GM19025 (cell line): Measurements from ENCODE around the gene DHX36.
A peak's percentile ranks its signal among the peaks of the same experiment; 100 is the strongest.

ENCODE experiments used
- ATAC-seq: cut with Tn5 transposase; IDR thresholded peaks from one replicate; pipeline ENCODE4 v1.9.1; 2021; ENCODE audit warnings: mild to moderate bottlenecking, low read depth, moderate library complexity; ENCODE audit not compliant: unreplicated experiment

Gene DHX36

GRCh38 chr3:154301561-154301960 lies 22.7 kb downstream of the DHX36 start:
- ATAC-seq, result no peak

- no peak for ATAC-seq
Observed at GRCh38 chr3:154294016-154294415, 30.3 kb downstream of the DHX36 start.

- no peak for ATAC-seq
Observed at GRCh38 chr3:154290187-154290586, 34.1 kb downstream of the DHX36 start.

- no peak for ATAC-seq
Observed at GRCh38 chr3:154285221-154285620, 39.1 kb downstream of the DHX36 start.

- ATAC-seq, result no peak
Observed at GRCh38 chr3:154280161-154280560, 44.1 kb downstream of the DHX36 start.

- ATAC-seq, result no peak
Observed at GRCh38 chr3:154275965-154276364, 48.3 kb downstream of the DHX36 start.

- no peak for ATAC-seq
Observed at GRCh38 chr3:154275292-154275691, 49.0 kb downstream of the DHX36 start.

GRCh38 chr3:154274348-154274747 lies 49.9 kb downstream of the DHX36 start:
- ATAC-seq, result no peak

GRCh38 chr3:154273381-154273780 lies 50.9 kb downstream of the DHX36 start:
- no peak for ATAC-seq

- ATAC-seq, result no peak
Observed at GRCh38 chr3:154254527-154254926, 69.8 kb downstream of the DHX36 start.

GRCh38 chr3:154252759-154253638 lies 71.3 kb downstream of the DHX36 start:
- ATAC-seq, result peak; percentile 72

GRCh38 chr3:154251610-154252009 lies 72.7 kb downstream of the DHX36 start:
- no peak for ATAC-seq

- no peak for ATAC-seq
Observed at GRCh38 chr3:154250291-154250690, 74.0 kb downstream of the DHX36 start.

- ATAC-seq, result no peak
Observed at GRCh38 chr3:154247806-154248415, 76.4 kb downstream of the DHX36 start.

GRCh38 chr3:154244644-154245043 lies 79.6 kb downstream of the DHX36 start:
- ATAC-seq, result no peak

- no peak for ATAC-seq
Observed at GRCh38 chr3:154243353-154243752, 80.9 kb downstream of the DHX36 start.

GRCh38 chr3:154242766-154243165 lies 81.5 kb downstream of the DHX36 start:
- no peak for ATAC-seq

GRCh38 chr3:154241496-154241895 lies 82.8 kb downstream of the DHX36 start:
- ATAC-seq, result no peak

- ATAC-seq, result no peak
Observed at GRCh38 chr3:154240235-154240634, 84.1 kb downstream of the DHX36 start.

- ATAC-seq, result no peak
Observed at GRCh38 chr3:154236331-154236730, 88.0 kb downstream of the DHX36 start.

- no peak for ATAC-seq
Observed at GRCh38 chr3:154235330-154235729, 89.0 kb downstream of the DHX36 start.

GRCh38 chr3:154229217-154229590 lies 95.1 kb downstream of the DHX36 start:
- no peak for ATAC-seq
